Transverse colon (tissue), 4 donors: ENCODE data around the gene LRP2. TPM values are rescaled to one million over a fixed set of nuclear protein-coding genes. Genes with fewer than 3 reads are reported as not detected.

ENCODE experiments used
- DNase-seq: peaks from one replicate; pipeline ENCODE4 v3.0.0-alpha.2; 2019
- H3K27ac ChIP-seq, 4 donors: fragments of 200-600 bp; sonication (generic); 2 replicates each; pipeline ENCODE4 v1.5.1; 2016 to 2018; ENCODE audit warnings: inconsistent platforms in 4 of 4
- H3K27me3 ChIP-seq: fragments of 200-600 bp; sonication (generic); 2 replicates; pipeline ENCODE4 v1.5.1; 2017; ENCODE audit warnings: inconsistent platforms
- H3K36me3 ChIP-seq, 4 donors: fragments of 200-600 bp; sonication (generic); 2 replicates each; pipeline ENCODE4 v1.5.1; 2017 to 2019; ENCODE audit warnings: inconsistent platforms in 4 of 4
- H3K4me1 ChIP-seq, 4 donors: fragments of 200-600 bp; sonication (generic); 2 replicates each; pipeline ENCODE4 v1.5.1; 2017 to 2020; ENCODE audit warnings: inconsistent platforms in 4 of 4
- H3K4me3 ChIP-seq, 4 donors: fragments of 200-600 bp; sonication (generic); 1 replicate in 1 of 4; 2 replicates in 3 of 4; pipeline versions ENCODE4 v1.5.1 to v1.6.1; 2017 to 2019; ENCODE audit warnings: inconsistent platforms in 4 of 4
- H3K9me3 ChIP-seq, 2 donors: fragments of 200-600 bp; sonication (generic); 2 replicates each; pipeline ENCODE4 v1.5.1; 2017 to 2019; ENCODE audit warnings: inconsistent platforms in 2 of 2
- CTCF ChIP-seq, 5 experiments: fragments of 200-600 bp in 3 of 5; fragments of 450-650 bp in 2 of 5; sonication (generic) in 3 of 5; IDR thresholded peaks; 1 replicate in 2 of 5; 2 replicates in 3 of 5; pipeline ENCODE4 v1.5.1; 2016 to 2017; ENCODE audit warnings: antibody characterized with exemption in 5 of 5, inconsistent platforms in 3 of 5, mild to moderate bottlenecking in 2 of 5, moderate library complexity in 1 of 5
- EP300 ChIP-seq: sonication (generic); formaldehyde crosslinking; IDR thresholded peaks from one replicate; pipeline ENCODE4 v1.6.1; 2017; ENCODE audit warnings: antibody characterized with exemption, low read depth
- POLR2A ChIP-seq: fragments of 450-650 bp; IDR thresholded peaks from one replicate; pipeline ENCODE4 v1.6.1; 2016; ENCODE audit warnings: antibody characterized with exemption, mild to moderate bottlenecking, moderate library complexity
- POLR2AphosphoS5 ChIP-seq, 3 donors: sonication (generic); formaldehyde crosslinking; IDR thresholded peaks; one replicate each; pipeline ENCODE4 v1.6.1; 2016; ENCODE audit warnings: antibody characterized with exemption in 3 of 3
- WGBS, 2 donors: methylation state at CpG; one replicate each; pipeline ENCODE4 v1.1.5; 2018; ENCODE audit warnings: low coverage in 1 of 2; 5-methylcytosine and 5-hydroxymethylcytosine counted together
- in situ Hi-C, 4 donors: fragments of 200-750 bp; cut with MboI; loops; one replicate each; pipeline versions ENCODE4 v1.15.0 to v1.15.1; 2017; ENCODE audit warnings: low sequenced_read_pairs in 3 of 4, low pct_ligation_motif_present in 1 of 4, low pct_unique_long_range_greater_than_20kb in 1 of 4
- intact Hi-C: fragments of 100-400 bp; cut with DNase I; formaldehyde crosslinking; loops from one replicate; pipeline ENCODE4 v1.15.1; 2023; ENCODE audit warnings: low total_unique reads
- total RNA-seq, 4 donors: library from RNA; depleted of rRNA; stranded (reverse); fragments of >200 nt; gene quantifications; one replicate each; pipeline ENCODE4 v1.1.0, GENCODE V29; 2016

Gene LRP2
- total RNA-seq, 4 donors from 2014 or later = not detected

- WGBS, 2 donors = 30 to 43% methylated on average over 1 to 2 of the region's 2 CpGs
- Histone ChIP-seq H3K4me1 (no peaks in the 10 kb centered on the region), H3K27me3 (peaks cover 11% of the 10 kb centered on the region), H3K36me3 (no peaks in the 10 kb centered on the region), H3K9me3 (no peaks in the 10 kb centered on the region), H3K4me3 (no peak overlapping the region), H3K27ac (no peak overlapping the region)
- TF ChIP-seq CTCF (IDR thresholded peaks at IDR 0.05) (no peak), EP300 (no peak), POLR2A (no peak), POLR2AphosphoS5 (IDR thresholded peaks at IDR 0.05) (no peak)
- in situ Hi-C loops = no loop called here
- intact Hi-C loops = loop anchor here (5.0 kb wide), 1 partner anchor 1654 kb away; no protein-coding TSS in a partner anchor
- no peak for DNase-seq
Observed at GRCh38 chr2:169386722-169387121, 24.4 kb upstream of the LRP2 start.

GRCh38 chr2:169384816-169385215, 22.5 kb upstream of the LRP2 start:
- TF ChIP-seq POLR2A (no peak), EP300 (no peak), POLR2AphosphoS5 (IDR thresholded peaks at IDR 0.05) (no peak), CTCF (IDR thresholded peaks at IDR 0.05) (no peak)
- intact Hi-C loops (loop anchor here (5.0 kb wide), 1 partner anchor 1653 kb away; no protein-coding TSS in a partner anchor), in situ Hi-C loops (no loop called here)
- WGBS, 2 donors = 91% methylated on average over 6 of the region's 6 CpGs; no CpG with 5 or more reads in 1 of the 2 donors
- Histone ChIP-seq H3K4me3 (no peak overlapping the region), H3K27ac (no peak overlapping the region), H3K36me3 (no peaks in the 10 kb centered on the region), H3K27me3 (peaks cover 11% of the 10 kb centered on the region), H3K9me3 (no peaks in the 10 kb centered on the region), H3K4me1 (no peaks in the 10 kb centered on the region)
- DNase-seq = no peak

- no peak for TF ChIP-seq EP300
- TF ChIP-seq CTCF (IDR thresholded peaks at IDR 0.05) = no peak
- TF ChIP-seq POLR2A = no peak
- TF ChIP-seq POLR2AphosphoS5 (IDR thresholded peaks at IDR 0.05) = no peak
- WGBS, 2 donors = 78 to 82% methylated on average over 3 to 4 of the region's 4 CpGs
- Histone ChIP-seq H3K9me3 (no peaks in the 10 kb centered on the region), H3K4me3 (no peak overlapping the region), H3K4me1 (no peaks in the 10 kb centered on the region), H3K36me3 (no peaks in the 10 kb centered on the region), H3K27me3 (peaks cover 7% of the 10 kb centered on the region), H3K27ac (no peak overlapping the region)
- intact Hi-C loops = no loop called here
- in situ Hi-C loops = no loop called here
- no peak for DNase-seq
Observed at GRCh38 chr2:169372561-169372960, 10.2 kb upstream of the LRP2 start.

- no peaks in the 10 kb centered on the region for H3K36me3 ChIP-seq
- H3K27ac ChIP-seq = no peak overlapping the region
- no peaks in the 10 kb centered on the region for H3K9me3 ChIP-seq
- peaks cover 32% of the 10 kb centered on the region for H3K27me3 ChIP-seq
- H3K4me3 ChIP-seq = no peak overlapping the region
- no peak for DNase-seq
- TF ChIP-seq POLR2A (no peak), EP300 (no peak), CTCF (IDR thresholded peaks at IDR 0.05) (no peak), POLR2AphosphoS5 (IDR thresholded peaks at IDR 0.05) (no peak)
- intact Hi-C loops (no loop called here), in situ Hi-C loops (no loop called here)
- peaks cover 24 to 40% (median 37%) of the 10 kb centered on the region in 4 donors for H3K4me1 ChIP-seq
Observed at GRCh38 chr2:169366066-169366465, 3.7 kb upstream of the LRP2 start.
